GM19239 (cell line): ENCODE measurements around the gene ERICH6.
A peak's percentile ranks its signal among the peaks of the same experiment; 100 is the strongest.

Experiments
- DNase-seq: peaks from one replicate; pipeline ENCODE4 v3.0.0; 2011; ENCODE audit warnings: low spot score; ENCODE audit not compliant: insufficient read length
- FAIRE-seq: peaks from 2 replicates; lab custom pipeline; 2011; peaks lifted over from hg19 to GRCh38; lab: Jason Lieb, UNC

ERICH6 gene

DNA sequence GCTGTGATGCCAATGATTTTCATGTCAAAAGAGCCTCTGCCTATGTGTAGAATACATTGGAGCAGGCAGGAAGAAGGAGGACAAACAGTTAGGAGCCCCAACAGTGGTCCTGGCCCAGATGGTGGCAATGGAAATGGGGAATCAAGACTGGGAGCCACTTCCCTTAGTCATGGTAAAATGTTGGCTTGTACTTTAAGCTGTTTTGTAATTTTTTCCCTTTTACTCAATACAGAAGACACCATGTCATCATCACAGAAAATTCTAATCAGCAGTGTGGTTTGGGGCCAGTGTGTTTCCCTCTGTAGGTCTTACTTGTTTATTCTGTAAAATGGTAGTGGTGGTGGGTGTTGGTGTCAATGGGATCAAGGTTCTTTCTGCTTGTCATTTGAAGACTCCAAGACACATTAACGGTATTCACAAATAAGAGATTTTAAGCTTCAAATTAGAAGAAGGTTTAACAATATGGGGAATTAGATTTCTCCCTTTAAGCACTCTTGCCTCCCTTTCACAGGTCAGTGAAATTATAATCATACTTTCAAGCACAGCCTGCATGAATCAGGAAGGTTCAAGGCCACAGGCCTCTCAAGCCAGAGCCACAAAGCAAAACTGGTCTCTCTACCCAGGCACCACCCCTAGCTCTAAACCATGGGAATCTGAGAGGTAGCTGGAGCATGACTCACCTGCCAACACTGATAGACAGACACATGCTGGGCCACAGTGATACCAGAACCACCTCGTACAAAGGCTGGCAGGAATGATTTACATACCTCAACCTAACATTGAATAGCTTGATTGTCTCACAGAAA, 34.4 kb upstream of the ERICH6 start:
- no peak for FAIRE-seq
- DNase-seq, result no peak

DNA sequence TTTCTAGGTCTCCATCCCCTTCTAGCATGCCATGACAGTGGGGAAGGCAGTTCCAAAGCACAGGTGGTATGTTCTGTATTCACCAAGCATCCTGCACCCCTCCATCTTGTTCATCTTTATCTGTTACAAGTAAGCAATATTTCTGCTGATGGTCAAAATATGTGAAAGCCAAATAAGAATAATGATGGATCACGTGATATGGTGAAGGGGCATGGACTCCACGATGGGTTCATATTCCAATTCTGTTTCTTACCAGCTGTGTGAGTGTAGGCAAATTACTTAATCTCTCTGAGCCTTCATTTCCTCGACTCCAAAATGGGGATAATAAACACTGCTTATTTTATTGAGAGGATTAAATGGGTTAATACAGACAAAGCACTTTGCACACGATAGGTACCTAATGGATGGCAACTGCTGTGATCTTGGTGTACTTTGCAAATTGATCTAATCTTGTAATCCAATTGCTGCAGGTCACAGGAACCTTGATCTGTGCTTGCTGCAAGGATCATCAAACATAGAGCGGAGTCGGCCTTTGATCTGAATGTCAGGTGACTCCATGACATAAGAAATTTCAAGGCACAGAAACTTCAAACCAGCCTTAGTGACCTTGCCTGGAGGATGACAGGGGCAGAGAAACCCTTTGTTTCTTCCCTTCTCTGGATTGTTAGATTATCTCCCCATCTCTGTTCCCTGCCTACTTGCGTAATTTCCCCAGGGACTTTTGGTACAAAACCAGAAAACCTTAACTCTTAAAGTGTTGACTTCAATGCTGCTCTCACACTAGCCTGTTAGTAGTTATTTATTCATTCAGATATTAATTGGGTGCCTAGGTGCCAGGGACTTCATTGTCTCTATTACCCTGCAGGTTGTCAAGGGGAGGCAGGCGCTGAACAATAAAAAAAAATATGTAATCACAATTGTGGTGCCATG, 33.4 kb upstream of the ERICH6 start:
- FAIRE-seq, result no peak

DNA sequence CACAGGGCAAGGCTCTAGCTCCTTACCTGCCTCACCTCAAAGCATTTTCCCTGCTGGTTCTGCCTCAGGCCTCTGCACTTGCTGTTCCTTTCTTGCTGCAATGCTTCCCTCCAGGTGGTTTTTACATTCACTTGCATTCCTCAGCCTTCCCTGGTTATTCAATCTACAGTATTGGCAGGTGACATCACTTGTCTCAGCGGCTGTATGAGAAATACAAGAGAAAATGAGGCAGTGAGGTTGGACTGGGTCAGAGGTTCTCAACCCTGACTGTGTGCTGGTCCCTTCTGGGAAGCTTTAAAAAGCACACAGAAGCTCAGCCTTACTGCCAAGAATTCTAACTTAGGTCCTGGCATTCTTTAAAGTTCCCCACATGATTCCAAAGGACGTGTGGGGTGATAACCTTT, 32.6 kb upstream of the ERICH6 start:
- no peak for DNase-seq
- no peak for FAIRE-seq

More for the DNA sequence above, 33.4 kb upstream of the ERICH6 start:
- DNase-seq, result no peak

DNA sequence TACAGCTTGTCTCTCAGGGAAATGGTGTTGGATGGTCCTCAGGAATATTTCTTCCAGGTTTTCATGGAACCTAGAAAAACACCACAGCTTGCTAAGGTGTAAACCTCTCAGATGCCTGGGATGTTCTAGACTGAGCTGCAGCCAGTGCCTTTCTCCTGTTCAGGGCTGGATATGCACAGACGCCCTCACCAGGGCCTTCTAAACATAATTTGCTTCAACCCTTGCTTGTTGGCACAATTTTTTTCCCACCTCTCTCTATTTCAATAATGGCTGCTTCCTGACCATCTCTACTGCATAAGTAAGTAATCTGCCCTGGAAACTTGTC, 31.0 kb upstream of the ERICH6 start:
- no peak for FAIRE-seq
- no peak for DNase-seq

DNA sequence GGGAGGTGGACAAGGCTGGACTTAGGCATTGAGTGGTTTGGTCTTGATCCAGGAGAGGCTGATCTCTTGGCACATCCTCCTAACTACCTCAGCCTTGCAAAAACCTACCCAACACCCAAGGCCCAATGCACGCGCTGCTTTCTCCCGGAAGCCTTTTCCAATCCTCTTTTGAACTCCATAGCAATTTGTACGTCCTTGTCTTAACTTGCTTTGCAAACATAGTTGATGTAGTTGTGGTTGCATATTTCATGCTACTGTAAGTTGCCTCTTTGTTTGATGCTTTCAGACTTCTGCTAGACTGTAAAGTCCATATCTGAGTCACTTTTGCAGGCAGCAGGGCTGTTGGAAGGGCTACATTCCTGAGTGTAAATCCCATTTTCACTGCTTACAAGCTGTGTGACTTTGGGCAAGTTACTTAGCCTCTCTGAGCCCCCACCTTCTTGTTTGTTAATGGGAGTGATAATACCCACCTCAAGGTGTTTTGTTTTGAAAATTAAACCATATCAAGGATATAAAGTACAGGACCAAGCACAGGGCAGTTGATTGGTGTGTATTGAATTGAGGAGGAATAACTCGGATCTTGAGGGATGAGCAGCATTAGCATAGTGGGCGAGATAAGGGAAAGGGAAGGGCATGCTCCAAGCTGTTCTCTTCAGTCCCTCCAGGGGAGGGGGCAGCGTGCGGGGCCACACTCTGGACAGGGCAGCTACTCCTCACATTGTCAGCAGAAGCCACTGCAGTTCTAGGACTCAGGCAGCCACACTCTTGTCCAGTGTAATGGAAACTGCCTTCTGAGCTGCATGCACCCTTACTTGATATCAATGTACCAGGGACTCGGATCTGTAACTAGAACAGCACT, 30.4 kb upstream of the ERICH6 start:
- FAIRE-seq (no peak), DNase-seq (no peak)

DNA sequence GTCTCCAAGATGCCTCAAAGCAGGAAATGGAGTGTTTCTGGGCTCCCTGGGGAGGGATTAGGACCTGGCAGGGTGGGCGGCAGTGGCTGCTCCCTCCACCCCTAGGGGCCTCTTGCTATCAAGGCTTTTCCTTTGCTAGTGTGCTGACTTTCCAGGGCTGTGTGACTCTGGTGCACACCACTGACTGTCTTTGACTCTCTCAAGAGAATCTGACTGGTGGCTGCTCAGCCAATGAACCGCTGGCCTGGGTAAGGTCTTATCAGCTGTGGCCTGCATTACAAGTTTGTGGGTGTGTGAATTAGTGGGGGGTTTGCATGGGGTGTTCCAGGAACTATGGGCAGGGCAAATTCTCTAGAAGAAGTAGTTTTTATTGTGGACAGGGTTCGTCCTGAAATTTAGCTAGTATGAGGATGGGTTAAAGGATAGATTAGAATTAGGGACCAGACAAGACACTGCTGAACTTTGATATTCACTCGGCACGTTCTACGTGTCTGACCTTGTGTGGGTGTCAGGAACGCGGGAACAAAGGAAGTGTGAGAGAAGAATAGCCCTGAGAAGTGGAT, 29.7 kb upstream of the ERICH6 start:
- DNase-seq (no peak), FAIRE-seq (no peak)

DNA sequence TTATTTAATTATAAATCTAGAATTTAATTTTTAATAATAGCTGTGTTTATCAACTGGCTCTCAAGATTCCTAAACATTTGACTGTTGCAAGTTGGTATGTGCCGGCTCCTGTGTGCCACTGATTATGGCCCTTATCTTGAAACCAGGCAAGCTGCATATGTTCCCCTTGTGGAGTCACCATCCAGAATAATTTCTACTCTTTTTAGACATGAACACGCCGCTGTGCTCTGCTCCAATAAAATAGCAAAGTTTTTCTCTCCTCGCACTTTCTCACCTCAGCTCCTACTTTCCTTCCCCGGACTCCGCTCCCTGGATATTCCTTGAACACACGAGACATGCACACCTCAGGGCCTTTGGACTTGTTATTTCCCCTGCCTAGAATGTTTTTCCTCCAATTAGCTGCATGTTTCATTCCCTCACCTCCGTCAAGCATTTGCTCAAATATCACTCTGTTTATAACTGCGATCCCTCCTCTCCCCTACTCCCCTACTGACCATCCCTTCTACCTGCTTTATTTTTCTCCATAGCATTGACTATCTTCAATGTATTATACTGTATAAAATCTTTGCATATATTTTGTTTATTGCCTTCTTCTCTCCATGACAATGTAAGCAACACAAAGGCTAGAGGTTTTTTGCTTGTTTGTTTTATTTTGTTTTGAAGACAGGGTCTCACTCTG, 26.1 kb upstream of the ERICH6 start:
- FAIRE-seq (no peak), DNase-seq (no peak)

DNA sequence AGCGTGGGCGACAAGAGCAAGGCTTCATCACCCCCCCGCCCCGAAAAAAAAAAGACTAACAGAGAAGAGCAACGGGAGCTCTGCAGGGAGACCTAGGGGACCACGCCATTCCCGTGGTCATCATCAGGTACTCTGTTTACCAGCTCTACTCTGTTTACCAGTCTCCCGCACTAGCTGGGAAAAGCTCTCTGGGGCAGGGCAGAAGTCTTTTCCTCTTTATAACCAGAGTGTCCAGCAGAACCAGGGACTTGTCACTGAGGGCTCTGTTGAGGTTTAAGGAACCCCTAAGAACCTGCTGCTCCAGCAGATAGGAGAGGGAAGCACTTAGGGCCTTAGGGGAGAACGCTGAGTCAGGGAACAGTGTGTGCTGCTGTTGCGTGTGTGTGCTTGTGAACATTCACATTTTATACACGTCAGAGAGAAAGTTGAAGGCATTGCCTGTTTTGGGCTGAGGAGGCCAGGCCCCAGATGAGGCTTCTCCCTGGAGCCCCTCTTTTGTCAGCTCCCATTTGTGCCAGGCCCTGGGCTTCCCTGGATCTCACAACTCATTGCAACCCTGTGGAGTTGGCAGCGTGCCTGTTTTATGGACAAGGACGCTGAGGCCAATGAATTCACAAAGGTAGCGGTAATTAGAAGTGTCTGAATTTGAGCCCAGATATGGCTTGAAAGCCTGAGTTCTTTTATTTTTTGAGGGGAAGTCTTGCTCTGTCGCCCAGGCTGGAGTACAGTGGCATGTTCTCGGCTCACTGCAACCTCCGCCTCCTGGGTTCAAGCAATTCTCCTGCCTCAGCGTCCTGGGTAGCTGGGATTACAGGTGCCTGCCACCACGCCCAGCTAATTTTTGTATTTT, 24.2 kb upstream of the ERICH6 start:
- FAIRE-seq, result no peak

DNA sequence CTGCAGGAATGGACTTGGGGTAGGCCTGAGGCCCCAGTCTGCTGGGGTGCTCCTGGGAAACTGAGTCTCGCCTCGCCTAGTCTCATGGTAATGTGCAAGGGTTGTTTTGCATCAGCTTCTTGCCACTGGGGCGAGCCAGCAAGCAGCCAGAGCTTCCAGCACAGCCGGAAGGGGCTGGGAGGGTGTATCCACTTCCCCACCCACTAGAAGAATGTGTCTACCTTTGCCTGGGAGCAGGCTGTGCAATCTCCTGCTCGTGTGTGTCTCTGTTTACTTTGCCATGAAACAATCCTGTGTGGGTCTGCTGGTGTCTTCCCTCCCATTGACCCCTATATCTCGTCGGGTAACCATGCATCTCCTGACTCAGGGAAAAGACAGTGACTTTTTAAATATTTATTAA, 21.8 kb upstream of the ERICH6 start:
- DNase-seq (no peak), FAIRE-seq (no peak)

More for the DNA sequence above, 24.2 kb upstream of the ERICH6 start:
- DNase-seq, result no peak

DNA sequence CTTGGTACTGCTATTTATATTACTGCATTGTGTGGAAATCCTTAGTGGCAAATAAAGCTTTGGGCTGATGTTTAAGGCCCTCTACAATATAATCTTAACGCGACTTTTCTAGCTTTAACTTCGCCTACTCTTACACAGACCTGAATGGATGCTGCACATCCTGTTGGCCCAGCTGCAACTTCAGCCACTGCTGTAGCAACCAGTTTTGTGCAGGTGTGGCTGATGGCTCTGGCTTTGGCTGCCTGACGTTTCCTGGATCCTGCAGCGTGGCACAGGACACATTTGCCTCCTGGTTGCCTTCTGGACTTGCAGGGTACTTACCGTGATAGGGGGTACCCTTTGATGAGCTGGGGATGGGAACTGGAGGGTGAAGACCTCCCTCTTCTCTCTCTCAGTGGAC, 20.2 kb upstream of the ERICH6 start:
- DNase-seq (no peak), FAIRE-seq (no peak)

DNA sequence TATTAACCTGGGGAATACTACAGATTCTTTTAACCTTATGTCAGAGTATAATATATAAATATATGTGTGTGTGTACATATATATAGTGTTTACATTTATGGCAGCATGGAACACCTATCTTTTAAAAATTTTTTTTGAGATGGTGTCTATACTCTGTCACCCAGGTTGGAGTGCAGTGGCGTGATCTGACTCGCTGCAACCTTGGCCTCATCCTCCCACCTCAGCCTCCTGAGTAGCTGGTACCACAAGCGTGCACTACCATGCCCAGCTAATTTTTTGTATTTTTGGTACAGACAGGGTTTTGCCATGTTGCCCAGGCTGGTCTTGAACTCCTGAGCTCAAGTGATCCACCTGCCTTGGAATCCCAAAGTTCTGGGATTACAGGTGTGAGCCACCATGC, 18.5 kb upstream of the ERICH6 start:
- no peak for DNase-seq
- FAIRE-seq, result no peak

DNA sequence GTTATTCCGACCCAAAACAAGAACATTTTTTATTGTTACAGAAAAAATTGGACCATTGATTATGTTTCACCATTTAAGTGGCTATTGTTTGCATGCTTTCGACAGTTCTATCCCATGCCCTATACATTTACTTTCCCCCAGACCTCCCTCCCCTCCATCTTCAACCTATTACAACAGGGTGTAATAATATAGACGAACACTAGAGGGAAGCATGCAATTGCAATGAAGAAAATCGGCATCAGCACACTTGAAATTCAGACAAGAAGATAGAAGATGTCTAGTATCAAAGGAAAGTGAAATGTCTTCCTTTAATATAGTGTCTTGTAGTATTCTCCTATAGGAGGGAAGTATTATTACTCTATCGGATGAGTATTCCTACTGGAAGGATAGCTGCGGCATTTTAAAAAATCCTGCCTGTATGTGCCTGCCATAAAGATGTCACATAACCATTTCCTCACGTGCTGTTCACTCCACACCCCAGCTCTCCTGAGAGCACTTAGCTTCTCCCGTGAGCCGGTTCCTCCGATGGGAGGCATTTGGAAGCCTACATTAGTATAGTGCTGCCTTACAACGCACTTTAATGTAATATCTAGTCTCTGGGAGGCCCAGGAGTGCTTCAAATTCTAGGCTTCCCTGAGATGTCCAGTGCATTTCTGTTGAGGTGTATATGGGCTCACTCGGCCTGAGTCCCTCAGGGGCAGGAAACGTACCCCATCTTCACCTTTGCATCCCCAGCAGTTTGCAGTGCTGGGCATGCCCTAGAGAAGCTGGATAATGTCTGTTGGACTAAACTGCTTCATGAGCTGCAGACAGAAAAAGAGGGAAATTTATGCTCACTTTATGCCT, 17.8 kb upstream of the ERICH6 start:
- DNase-seq (peak; percentile 54), FAIRE-seq (peak; percentile 84)

DNA sequence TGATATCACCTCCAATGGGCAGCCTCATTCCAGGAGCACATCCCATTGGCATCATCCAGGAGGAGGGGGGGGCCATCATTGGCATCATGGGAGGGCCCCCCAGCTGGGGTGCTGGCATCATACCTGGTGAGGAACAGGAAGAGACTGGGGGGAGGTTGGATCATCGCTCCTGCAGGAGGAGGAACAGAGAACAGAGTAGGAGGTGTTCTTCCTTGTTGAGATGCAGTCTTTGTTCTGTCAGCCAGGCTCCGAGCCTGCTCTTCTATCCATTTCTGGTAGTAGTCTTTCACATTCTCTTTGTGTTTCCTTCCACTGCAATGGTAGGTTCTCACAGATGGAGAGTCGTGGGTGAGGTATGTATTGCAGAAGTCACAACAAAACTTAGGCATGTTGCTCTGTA, 16.7 kb upstream of the ERICH6 start:
- FAIRE-seq (no peak), DNase-seq (no peak)

DNA sequence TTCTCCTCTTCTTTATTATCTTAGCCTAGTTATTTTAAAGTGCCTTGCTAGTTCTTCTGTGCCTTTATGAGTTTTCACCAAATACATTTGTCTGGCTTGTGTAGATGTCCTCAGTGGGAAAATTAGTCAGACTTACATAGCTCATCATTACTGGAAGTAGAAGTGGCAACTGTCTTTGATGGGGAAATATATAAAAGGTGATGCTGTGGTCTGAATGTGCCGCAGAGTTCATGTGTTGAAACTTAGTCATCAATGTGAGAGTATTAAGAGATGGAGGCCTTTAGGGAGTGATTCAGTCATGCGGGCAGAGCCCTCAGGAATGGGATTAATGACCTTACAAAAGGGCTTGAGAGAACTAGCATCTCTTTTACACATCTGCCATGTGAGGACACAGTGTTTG, 6.4 kb upstream of the ERICH6 start:
- no peak for FAIRE-seq

DNA sequence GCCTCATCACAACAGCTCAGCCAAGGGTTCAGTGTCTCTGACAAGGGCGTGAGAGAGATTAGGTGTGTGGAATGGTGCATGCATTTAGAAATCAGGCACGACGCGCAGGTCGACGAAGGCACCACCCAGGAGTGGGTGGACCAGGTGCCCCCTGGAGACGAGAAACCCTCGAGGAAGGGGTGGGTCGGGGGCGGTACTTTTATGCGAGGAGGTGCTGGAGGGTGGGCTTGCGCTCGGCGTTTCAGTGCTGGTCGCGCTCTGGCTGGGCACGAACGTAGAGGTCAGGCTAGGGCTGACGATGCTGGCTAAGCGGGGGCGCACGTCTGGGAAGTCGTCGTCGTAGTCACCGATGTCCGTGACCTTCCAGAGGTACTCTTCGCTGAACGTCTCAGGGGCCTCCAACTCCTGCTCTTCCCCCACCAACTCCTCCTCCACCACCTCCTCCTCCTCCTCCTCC, 393 bp downstream of the ERICH6 start:
- DNase-seq, result no peak
- FAIRE-seq, result no peak

More for the DNA sequence above, 6.4 kb upstream of the ERICH6 start:
- no peak for DNase-seq

DNA sequence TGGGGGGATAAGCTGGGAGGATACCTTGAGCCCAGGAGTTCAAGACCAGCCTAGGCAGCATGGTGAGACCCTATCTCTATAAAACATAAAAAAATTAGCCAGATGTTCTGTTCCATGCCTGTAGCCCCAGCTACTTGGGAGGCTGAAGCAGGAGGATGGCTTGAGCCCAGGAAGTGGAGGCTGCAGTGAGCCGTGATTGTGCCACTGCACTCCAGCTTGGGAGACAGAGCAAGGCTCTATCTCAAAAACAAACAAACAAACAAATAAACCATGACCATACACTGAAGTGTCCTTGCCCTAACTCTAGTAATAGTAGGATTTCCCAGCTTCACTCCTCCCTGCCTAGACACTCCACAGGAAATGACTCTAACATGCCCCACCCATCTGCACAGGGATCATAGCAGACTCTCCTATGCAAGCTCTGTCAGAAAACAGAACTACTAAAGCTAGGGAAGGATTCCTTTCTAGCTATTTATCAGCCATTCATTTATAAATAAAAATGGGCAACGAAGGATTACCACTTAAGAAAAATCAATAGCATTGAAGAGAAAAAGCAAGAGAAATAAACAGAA, 4.6 kb downstream of the ERICH6 start:
- DNase-seq (no peak), FAIRE-seq (no peak)

DNA sequence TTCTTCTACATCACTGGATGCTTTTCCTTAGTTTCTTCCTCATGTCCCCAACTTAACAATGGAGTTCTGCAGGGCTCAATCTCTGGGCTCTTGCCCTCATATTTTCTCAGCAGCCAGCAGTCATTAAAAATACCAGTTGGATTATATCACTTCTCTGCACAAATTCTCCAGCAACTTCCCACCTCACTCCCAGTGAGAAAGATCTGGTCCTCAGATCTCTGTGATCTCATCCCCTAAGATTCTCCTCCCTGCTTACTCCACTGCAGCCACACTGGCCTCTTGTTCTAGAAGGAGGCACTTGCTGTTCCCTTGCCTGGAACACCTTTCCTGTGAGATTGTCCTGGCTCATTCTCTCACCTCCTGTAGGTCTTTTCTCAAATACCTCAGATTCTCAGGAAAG, 6.1 kb downstream of the ERICH6 start:
- FAIRE-seq (no peak), DNase-seq (no peak)
